GM19035 (cell line): Measurements from ENCODE around the gene MRPS15.
"Not testable (repeated sequence)": the region's sequence is repeated elsewhere in the genome, so short reads cannot be mapped to it uniquely, and the experiment has no call there.

Source experiments
- ATAC-seq: cut with Tn5 transposase; IDR thresholded peaks from one replicate; pipeline ENCODE4 v1.9.1; 2021; ENCODE audit not compliant: unreplicated experiment

The MRPS15 gene

GRCh38 chr1:36463803-36464604 lies at the start of gene MRPS15:
Gene MRPS15, minus strand, starts transcription at chr1:36464384. Its CDS starts 109 bp downstream, at chr1:36464275.
- ATAC-seq = peak; percentile 94

GRCh38 chr1:36512842-36513241 lies 48.7 kb upstream of the MRPS15 start:
- ATAC-seq = no peak

GRCh38 chr1:36511804-36512798 lies 47.9 kb upstream of the MRPS15 start:
- ATAC-seq = no peak

- not testable (repeated sequence) for ATAC-seq
Observed at GRCh38 chr1:36511220-36511619, 47.0 kb upstream of the MRPS15 start.

GRCh38 chr1:36510418-36510817 lies 46.2 kb upstream of the MRPS15 start:
- ATAC-seq = no peak

- no peak for ATAC-seq
Observed at GRCh38 chr1:36508257-36508656, 44.1 kb upstream of the MRPS15 start.

- no peak for ATAC-seq
Observed at GRCh38 chr1:36506276-36506920, 42.2 kb upstream of the MRPS15 start.

GRCh38 chr1:36503733-36504132 lies 39.5 kb upstream of the MRPS15 start:
- no peak for ATAC-seq

GRCh38 chr1:36503159-36503558 lies 39.0 kb upstream of the MRPS15 start:
- ATAC-seq = no peak

- ATAC-seq = no peak
Observed at GRCh38 chr1:36502616-36503015, 38.4 kb upstream of the MRPS15 start.

GRCh38 chr1:36501911-36502310 lies 37.7 kb upstream of the MRPS15 start:
- not testable (repeated sequence) for ATAC-seq

- no peak for ATAC-seq
Observed at GRCh38 chr1:36497207-36497606, 33.0 kb upstream of the MRPS15 start.

GRCh38 chr1:36494971-36495370 lies 30.8 kb upstream of the MRPS15 start:
- ATAC-seq = no peak

- no peak for ATAC-seq
Observed at GRCh38 chr1:36493524-36493923, 29.3 kb upstream of the MRPS15 start.

GRCh38 chr1:36492491-36492890 lies 28.3 kb upstream of the MRPS15 start:
- ATAC-seq = no peak

- not testable (repeated sequence) for ATAC-seq
Observed at GRCh38 chr1:36489258-36490051, 25.3 kb upstream of the MRPS15 start.

GRCh38 chr1:36487906-36488305 lies 23.7 kb upstream of the MRPS15 start:
- no peak for ATAC-seq

GRCh38 chr1:36487336-36487725 lies 23.1 kb upstream of the MRPS15 start:
- ATAC-seq = not testable (repeated sequence)

GRCh38 chr1:36486439-36487335 lies 22.5 kb upstream of the MRPS15 start:
- ATAC-seq = no peak
